ENCODE measurements around the gene ISY1.
A peak's percentile ranks its signal among the peaks of the same experiment; 100 is the strongest.
"Not testable (repeated sequence)": the region's sequence is repeated elsewhere in the genome, so short reads cannot be mapped to it uniquely, and the experiment has no call there.

Gene ISY1

DNA sequence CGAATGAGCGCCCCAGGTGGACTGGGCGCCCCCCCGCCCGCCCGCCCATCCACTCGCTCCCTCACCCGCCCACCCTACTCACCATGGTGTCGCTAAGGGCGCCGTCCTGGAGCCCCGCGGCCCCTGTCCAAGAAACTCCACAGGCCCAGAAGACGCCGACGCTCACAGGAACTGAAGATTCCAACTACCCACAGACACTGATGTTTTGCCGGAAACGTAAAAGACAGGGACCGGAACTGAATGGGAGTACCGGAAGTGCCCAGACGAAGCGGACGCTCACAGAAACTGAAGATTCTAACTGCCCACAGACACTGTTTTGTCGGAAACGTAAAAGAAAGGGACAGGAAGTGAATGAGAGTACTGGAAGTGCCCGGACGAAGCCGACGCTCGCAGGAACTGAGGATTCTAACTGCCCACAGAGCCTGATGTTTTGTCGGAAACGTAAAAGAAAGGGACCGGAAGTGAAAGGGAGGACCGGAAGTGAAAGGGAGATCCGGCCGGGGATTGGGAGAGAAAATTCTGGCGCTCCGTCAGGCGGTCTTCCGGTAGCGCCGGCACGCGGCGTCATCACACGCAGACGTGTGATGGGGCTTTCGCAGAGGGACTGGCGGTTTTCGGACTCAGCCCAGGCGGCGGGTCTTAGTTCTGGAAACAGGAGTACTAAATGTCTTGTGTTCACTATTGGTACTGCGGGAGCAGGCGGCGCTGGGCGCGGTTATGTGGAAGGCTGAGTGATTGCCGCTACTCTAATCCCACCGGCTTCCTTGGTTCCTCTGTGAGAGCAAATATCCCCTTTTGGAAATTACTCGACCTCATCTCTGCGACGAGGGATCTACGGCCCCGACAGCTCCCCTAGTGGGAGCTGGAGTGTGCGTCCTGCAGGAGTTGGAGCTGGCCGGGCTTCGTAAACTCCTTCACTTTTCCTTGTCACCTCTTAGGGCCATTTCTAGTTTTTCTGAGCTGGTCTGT, at the start of gene ISY1:
Gene ISY1, minus strand, starts transcription at position 173 of the 969 bp plus-strand sequence. Its CDS starts 88 bp downstream, at position 85.
- DNase-seq (ENCODE audit: low spot score), result peak; percentile 97

DNA sequence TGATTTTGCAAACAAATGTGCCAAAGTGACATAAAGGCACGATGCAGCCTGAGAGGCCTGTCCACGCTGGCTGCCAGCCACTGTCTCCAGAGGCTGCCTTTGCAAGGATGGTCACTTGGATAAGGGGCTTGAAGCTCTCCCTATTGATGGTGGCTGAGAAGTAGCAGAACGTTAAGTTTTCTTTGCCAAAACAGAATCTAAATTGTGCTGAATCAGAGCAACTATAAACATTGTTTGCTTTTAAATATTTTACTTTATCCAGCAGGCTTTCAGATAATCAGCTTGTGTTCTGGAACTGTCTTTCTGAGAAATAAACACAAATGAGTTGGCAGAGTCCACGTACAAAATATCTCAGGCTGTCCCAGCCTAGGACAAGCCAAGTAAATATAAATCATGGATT, 46.6 kb upstream of the ISY1 start:
- DNase-seq (ENCODE audit: low spot score), result no peak

DNA sequence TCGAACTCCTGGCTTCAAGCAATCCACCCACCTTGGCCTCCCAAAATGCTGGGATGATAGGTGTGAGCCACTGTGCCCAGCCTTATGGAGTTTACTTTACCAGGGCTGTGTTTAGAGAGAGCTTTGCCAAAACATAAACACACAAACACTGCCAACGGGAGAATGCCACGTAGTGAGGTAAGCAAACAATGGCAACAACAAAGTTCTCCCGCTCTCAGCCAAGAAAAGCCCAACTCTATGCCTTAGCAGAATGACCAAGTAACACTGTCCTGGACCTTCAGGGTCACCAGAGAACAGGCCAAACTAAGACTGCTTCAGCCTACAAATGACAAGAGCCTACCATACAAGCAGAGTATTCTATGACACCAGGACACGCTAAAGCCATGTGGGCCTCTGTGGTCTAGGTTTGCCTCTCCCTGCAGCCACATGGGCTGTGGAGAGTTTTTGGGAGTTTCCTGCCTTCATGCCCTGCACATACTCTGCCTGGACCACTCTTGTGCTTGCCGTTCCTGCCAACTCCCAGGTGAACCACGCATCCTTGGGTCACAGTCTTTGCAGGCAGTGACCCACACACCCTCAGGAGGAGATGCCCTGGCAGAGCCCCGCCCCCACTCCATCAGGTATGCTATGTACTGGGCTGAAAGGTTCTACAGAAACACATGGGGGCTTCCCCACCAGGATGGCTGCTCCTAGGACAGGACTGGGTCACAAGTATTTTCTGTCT, 44.4 kb upstream of the ISY1 start:
- DNase-seq (ENCODE audit: low spot score), result no peak

DNA sequence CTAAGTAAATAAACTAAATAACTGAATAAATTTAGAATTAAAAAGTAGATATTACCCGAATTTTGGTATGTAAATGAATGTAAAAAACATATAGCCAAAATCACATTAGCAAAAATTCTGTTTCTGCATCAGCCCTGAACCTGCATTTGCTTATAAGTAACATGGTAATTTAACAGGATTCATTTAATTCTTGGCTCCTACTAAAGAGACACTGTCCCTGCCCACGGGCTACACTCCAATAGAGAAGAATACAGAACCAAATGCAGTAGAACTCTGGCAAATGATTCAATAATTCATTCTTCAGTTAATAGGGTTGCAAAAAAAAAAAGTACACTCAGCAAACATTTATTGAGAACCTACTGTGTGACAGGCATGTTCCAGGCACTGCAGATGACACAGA, 43.6 kb upstream of the ISY1 start:
- no peak for DNase-seq (ENCODE audit: low spot score)

DNA sequence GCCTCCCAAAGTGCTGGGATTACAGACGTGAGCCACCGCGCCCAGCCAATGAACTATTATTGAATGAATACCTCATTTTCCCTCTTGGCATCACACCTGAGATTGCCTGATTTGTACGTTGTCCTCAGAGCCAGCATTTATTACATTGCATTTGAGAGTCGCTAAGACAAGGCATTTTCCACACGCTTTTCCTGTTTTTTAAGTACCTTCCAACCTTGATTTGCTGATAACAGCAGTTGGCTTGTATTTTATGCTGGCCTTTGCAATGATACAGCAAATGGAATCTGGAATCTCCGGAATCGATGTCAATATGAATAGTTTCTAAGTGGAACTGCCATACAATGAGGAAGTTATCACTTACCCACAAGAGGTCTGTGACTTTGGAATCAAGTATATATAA, 38.5 kb upstream of the ISY1 start:
- DNase-seq (ENCODE audit: low spot score), result no peak

DNA sequence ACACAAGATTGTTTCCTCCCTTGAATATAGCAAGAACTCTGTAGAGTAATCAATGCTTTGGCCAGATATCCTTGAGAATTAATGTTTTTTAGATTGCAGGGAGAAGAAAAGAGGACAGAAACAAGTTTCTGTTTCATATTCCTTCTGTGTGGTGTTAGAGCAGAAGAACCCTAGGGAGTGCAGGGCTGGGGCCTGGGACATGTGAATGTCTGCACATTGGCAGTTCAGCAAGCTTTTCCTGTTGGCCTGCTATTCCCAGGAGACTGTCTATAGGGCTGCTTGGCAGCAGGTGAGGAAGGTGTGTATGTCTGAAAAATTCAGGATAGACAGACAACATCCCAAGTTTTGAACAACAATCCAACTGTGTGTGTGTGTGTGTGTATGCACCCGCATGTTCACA, 36.5 kb upstream of the ISY1 start:
- no peak for DNase-seq (ENCODE audit: low spot score)

DNA sequence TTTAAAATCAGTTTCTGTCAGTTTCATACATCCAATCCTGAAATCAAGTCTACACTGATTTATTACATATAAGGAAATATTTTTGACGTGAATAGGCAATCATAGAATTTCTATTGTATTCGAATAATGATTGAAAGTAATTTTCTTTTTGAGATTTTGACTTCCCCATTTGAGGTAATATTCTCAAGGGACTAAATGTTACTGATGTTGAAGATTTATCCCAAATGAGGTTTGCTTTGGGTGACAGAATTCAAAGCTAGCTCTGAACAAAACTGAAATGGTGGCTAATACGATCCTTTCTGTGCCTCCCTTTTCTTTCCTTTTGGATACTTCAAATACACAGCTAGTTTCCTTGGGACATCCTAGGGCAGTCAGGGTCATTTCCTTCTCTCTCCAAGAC, 35.7 kb upstream of the ISY1 start:
- no peak for DNase-seq (ENCODE audit: low spot score)

DNA sequence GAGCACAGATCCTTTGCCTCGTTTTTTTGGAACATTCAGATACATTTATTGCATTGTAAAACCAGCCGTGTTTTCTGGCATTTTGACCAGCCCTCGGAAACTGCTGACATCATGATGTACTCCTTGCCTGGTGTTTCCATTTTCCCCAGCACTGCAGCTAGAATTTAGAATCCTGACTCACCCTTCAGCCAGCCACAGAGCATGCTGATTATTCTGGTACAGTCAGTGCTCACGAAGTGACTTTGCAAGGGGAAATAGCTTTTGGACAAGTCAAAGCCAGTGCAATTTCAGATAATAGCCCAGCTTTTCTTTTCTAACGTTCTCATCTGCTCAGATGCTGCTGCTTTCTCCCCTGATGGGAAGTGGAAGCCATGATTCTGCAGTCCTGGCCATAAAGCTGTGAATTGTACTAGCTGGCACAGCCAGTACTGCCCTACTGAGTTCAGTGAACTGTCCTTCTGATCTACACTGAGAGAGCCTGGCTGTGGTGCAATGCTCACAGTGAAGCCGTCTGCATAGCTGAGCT, 34.9 kb upstream of the ISY1 start:
- DNase-seq (ENCODE audit: low spot score), result no peak

DNA sequence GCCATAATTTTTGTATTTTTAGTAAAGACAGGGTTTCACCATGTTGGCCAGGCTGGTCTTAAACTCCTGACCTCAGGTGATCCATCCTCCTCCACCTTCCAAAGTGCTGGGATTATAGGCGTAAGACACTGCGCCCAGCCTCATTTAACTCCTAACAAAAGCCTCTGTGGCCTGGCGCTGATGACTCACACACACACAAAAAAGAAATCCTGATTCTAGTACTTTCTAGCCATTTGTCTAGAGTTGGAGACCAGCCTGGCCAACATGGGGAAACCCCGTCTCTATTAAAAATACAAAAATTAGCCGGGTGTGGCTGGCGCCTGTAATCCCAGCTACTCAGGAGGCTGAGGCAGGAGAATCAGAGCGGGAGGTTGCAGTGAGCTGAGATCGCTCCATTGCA, 28.9 kb upstream of the ISY1 start:
- DNase-seq (ENCODE audit: low spot score), result not testable (repeated sequence)

DNA sequence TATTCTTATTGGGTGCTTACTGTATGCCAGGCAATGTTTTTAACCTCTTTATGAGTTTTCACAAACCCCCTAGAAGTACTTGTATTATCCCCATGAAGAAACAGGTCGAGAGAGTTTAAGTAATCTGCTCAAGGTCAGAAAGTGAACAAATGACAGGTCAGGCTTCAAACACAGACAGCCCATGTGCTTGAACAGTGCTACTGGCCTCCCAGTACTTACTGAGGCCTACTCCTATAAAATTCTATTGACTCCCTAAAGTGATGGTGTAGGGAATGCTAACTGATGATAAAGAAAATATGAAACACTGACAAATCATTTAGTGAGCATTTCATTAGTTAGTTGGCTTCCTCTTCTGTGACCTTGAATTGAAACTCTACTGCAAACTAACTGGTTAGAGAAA, 27.0 kb upstream of the ISY1 start:
- DNase-seq (ENCODE audit: low spot score), result no peak

DNA sequence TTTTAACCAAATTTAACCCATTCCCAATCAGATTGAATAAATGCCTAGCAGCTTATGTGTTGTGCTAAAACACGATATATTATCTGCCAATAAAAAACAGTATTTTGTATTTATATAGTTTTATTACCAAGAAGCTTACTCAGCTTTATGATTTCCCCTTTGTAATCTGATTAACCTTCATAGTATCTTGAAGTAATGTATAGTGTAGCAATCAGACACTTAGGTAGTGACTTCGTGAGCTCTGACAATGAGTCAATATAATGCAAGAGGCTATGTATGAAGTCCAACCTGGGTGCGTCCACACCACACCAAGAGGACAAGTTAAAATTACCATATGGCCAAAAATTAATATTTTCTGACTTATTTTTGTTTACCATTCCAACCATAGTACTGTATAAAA, 24.9 kb upstream of the ISY1 start:
- DNase-seq (ENCODE audit: low spot score), result no peak

DNA sequence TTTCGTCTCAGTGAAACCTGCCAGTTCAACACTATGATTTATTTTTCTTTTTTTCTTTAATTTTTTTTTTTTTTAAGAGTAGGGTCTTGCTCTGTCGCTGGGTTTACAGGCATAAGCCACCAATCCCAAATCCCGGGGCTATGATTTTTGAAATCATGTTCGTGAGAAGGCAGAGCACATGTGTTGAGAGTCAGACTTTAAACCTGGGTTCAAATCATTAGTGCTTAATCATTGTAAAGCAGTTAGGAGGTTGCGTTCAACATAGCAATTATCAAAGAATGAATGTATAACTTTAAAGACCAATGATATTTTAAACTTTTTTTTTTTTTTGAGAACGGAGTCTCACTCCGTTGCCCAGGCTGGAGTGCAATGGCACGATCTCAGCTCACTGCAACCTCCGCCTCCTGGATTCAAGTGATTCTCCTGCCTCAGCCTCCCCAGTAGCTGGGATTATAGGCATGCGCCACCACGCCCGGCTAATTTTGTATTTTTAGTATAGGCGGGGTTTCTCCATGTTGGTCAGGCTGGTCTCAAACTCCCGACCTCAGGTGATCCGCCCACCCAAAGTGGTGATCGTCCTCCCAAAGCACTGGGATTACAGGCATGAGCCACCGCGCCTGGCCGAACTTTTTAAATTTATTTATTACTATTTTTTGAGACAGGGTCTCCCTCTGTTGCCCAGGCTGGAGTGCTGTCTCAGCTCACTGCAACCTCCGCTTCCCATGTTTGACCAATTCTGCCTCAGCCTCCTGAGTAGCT, 24.1 kb upstream of the ISY1 start:
- DNase-seq (ENCODE audit: low spot score), result not testable (repeated sequence)

DNA sequence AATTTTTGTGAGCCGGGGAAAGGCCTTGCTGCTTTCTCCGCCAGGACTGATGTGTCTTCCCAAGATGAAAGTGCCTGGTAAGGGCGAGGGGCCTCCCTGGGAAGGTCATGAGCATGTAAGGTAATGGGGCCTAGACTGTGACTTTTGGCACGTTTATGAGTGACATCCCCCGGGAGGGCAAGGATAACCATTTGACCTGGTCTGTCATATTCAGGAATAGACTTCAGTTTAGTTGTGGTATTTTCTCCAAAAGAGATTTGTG, 23.5 kb upstream of the ISY1 start:
- DNase-seq (ENCODE audit: low spot score), result peak; percentile 40

DNA sequence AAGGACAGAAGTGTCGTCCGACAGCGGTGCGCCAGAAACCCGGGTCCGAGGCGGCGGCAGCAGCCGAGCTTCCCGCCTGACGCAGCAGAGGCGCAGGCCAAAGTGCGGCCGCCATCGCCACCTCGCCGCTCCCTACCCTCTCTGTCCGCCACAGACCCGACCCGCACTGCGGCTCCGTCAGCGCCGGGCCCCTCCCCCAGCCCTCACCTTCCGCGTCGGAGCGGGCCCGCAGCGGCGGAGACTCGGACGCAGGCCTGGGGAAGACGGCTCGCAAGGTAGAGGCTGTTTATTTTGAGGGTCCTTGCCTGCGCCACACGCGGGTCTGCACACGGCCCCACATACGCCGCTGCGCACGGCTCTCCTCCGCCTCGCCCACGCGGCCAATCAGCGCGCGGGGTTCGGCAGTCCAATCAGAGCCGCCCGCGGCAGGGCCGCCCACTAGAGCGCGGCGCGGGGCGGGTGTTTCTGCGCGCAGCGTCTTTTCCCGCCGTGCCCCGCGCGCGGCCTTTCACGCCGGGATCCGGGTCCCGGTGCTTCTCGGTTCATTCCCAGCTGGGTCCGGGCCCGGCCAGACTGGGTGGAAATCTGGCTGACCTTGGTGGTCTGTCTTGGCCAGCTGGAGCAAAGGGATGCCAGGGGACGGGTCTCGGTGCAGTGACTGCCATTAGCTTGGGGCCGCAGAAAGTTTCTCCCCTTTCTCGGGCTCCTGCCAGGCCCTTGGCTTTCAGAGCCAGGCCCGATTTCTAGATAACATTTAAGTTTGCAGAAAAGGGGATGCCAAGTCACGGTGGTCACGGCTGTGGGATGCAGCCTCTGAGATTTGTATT, 22.9 kb upstream of the ISY1 start, which contains the start of gene CNBP:
Gene CNBP, minus strand, starts transcription at position 328 of the 827 bp plus-strand sequence. CDS start 12,139 bp downstream, outside the sequence.
- peak; percentile 99 for DNase-seq (ENCODE audit: low spot score)

DNA sequence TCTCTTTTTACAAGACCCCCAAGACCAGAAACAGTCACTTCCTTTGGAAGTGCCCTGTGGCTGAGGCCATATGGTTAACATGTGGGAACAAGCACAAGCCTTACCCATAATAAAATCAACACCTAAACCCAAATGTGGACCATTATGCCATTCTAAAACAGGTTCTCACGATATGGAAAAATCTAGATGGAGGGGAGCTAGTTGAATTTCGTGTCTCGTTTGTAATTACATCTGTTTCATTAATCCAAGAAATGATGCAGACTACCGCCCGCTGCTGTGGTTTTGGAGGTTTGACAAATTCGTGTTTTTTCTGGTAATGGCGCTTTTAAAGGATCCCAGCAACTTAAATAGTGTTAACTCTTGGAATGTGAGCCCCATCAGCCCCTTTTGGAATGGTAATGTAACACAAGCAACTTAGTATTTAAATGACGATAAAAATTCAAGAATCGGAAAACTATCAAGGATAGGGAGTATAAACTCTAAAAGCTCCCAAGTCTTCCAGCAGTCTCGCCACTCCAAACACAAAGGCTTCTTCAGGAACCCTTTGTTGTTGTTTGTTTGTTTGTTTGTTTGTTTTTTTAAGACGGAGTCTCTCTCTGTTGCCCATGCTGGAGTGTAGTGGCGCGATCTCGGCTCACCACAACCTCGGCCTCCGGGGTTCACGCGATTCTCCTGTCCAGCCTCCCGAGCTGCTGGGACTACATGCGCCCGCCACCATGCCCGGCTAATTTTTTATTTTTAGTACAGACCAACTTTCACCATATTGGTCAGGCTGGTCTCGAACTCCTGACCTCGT, 21.7 kb upstream of the ISY1 start:
- DNase-seq (ENCODE audit: low spot score), result no peak

DNA sequence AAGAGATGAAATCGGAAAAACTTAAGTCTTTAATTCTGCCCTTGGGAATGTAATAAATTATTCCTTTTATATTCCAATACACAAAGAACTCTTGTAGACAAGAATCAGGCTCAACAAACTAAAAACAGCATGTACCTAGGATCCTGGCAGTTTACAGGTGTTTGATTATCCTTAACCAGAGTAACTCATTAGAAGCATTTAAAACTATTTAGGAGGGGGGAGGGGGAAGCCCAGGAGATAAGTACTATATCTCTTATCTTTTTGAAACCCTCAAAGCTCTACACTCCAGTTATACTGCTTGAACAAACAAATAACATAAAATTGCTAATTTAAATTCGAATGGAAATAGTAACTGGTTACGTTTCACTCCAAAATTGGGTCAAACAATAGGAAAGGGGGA, 21.0 kb upstream of the ISY1 start:
- no peak for DNase-seq (ENCODE audit: low spot score)

DNA sequence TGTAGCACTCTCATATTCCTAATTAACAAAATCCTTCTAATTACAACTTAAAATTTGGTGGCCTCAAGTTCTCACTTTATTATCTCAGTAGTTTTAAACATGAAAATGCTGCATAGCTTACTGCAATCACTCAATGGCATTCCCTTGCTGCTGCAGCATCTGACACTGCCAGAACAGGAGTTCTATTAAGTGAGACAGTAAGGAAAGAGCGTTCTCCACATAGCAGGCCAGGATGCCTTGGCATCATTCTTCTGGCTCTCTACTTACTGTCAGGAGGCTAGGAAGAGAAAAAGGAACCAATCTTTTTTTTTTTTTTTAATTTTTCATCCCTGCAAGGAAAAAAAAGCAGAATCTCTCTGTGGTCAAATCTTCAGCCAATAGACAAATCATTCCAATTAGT, 19.6 kb upstream of the ISY1 start:
- no peak for DNase-seq (ENCODE audit: low spot score)

DNA sequence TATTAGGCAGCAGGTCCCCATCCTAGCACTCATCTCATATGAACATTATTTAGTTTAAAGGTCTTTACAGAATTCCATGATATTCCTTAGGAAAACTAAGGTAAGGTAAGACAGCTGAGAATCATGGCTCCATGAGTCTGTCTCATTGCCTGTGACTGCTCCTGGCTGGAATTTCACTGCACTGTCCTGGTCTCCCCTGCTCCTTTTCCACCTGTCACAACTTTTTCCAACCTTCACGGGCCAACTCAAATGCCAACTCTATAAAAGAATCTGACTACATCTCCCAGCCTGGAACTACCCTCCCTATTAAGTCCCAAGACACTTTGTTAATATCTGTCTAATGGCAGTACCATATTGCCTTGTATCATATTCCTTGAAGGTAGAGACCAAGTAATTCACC, 15.2 kb upstream of the ISY1 start:
- no peak for DNase-seq (ENCODE audit: low spot score)

DNA sequence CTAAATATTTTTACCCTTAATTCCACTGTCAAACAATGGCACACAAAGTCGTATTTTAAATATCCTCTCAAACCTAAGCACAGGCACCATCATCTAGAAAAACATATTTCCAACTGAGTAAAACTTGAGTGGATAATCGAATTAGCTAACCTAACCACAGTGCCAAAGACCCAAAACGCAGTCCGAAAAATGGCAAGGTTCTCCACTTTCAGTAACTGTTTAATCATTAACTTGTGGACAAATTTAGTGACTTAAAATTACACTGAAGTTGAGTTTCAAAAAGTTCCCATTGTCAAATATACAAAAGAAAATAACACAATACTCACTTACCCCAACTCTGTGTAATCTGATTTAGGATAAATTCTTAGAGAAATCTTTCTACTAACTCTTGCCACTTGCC, 12.9 kb upstream of the ISY1 start:
- DNase-seq (ENCODE audit: low spot score), result no peak

DNA sequence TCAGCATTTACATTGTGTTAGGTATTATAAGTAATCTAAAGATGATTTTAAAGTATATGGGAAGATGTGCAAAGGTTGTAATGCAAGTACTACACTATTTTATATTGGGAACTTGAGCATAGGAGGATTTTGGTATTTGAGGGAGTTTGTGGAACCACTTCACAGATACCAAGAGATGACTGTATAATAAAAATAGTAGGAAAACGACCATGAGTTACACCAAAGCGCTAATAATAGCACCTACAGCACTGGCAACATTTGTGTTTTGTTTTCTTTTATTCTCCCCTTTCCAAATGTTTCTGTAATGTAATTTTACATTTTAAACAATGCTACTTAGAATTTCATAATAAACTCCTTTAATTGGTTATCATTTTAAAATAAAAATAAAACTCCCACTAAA, 12.3 kb upstream of the ISY1 start:
- no peak for DNase-seq (ENCODE audit: low spot score)

All from iPS-NIHi11 (cell line).